Hypothalamus (tissue), 51 donors: ENCODE results near the gene RPUSD1.
"Not testable (repeated sequence)": the region's sequence is repeated elsewhere in the genome, so short reads cannot be mapped to it uniquely, and the experiment has no call there.

Experiments used
- DNase-seq, 51 donors: peaks; one replicate each; lab custom pipeline; 2025; lab: John Stamatoyannopoulos, UW

Gene RPUSD1

GRCh38 chr16:787978-788398 is at the start of gene RPUSD1:
Gene RPUSD1, minus strand, starts transcription at chr16:788381. Its CDS starts 644 bp downstream, at chr16:787737.
- no peak for DNase-seq

GRCh38 chr16:836822-837221 is 48.6 kb upstream of the RPUSD1 start:
- not testable (repeated sequence) for DNase-seq

- no peak for DNase-seq
Observed at GRCh38 chr16:836221-836620, 48.0 kb upstream of the RPUSD1 start.

GRCh38 chr16:835373-835772 is 47.2 kb upstream of the RPUSD1 start:
- no peak for DNase-seq

- DNase-seq: no peak
Observed at GRCh38 chr16:833411-833810, 45.2 kb upstream of the RPUSD1 start.

GRCh38 chr16:832652-833336 is 44.6 kb upstream of the RPUSD1 start:
- DNase-seq: no peak

GRCh38 chr16:831571-832413 is 43.6 kb upstream of the RPUSD1 start:
- DNase-seq: no peak

GRCh38 chr16:830871-831570 is 42.8 kb upstream of the RPUSD1 start:
- DNase-seq: no peak

- DNase-seq: no peak
Observed at GRCh38 chr16:830107-830870, 42.1 kb upstream of the RPUSD1 start.

GRCh38 chr16:828891-829290 is 40.7 kb upstream of the RPUSD1 start:
- DNase-seq: no peak

GRCh38 chr16:827513-827912 is 39.3 kb upstream of the RPUSD1 start:
- no peak for DNase-seq

- peak in 37 of 51 donors; percentile 8 to 84 (median 41) for DNase-seq
Observed at GRCh38 chr16:825341-826061, 37.3 kb upstream of the RPUSD1 start.

GRCh38 chr16:824601-825000 is 36.4 kb upstream of the RPUSD1 start:
- no peak for DNase-seq

- no peak for DNase-seq
Observed at GRCh38 chr16:824194-824593, 36.0 kb upstream of the RPUSD1 start.

- no peak for DNase-seq
Observed at GRCh38 chr16:822909-823297, 34.7 kb upstream of the RPUSD1 start.

- no peak for DNase-seq
Observed at GRCh38 chr16:822174-822908, 34.2 kb upstream of the RPUSD1 start.

- DNase-seq: no peak
Observed at GRCh38 chr16:821751-822150, 33.6 kb upstream of the RPUSD1 start.

GRCh38 chr16:820748-821147 is 32.6 kb upstream of the RPUSD1 start:
- DNase-seq: no peak

GRCh38 chr16:820044-820408 is 31.8 kb upstream of the RPUSD1 start:
- DNase-seq: not testable (repeated sequence)
